Renal cortex interstitium (tissue), 11 donors: ENCODE data around the gene ARX. TPM values are rescaled to one million over a fixed set of nuclear protein-coding genes. Genes with fewer than 3 reads are reported as not detected.

Source experiments
- DNase-seq, 11 donors: peaks; one replicate each; pipeline ENCODE4 v3.0.0-alpha.2; 2013; ENCODE audit warnings: low read depth in 9 of 11, low spot score in 4 of 11; ENCODE audit errors: extremely low read depth in 1 of 11
- polyA plus RNA-seq, 3 donors: library from polyadenylated mRNA; unstranded; fragments of 120-200 nt; gene quantifications; one replicate each; pipeline ENCODE4 v1.2.1, GENCODE V29; 2013; ENCODE audit not compliant: insufficient read length in 3 of 3

The ARX gene
- polyA plus RNA-seq, 3 donors, result not detected

DNA sequence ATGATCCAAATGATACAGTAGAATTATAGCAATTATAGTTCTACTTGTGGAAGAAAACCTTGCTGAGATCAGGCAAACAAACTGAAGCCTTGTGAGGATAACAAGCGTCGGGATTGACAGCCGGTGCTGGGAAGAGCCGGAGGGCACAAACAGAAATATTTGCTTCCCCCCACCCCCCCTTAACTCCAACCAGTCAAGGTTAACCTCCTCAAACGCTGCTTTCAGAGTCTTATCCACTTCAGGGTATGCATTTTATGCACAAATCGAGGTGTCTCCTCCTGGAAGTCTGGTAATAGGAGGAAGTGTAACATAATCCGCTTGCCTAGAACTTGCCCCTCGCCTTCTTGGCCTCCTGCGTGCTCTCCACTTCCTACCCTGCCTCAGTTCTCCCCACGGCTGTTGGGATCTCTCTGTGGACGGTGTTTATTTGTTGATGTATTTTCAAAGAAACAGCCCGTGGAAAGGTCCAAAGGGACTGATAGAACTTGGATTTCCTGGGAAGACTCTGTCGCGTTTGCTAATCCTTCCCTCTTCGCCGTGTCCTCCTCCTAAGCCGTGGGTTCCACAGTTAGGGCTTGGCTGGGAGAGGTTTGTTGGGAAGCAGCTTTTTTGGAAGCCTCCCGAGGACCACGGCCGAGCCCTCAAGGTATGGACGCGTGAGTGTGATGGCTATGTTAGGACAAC, 4.1 kb upstream of the ARX start:
- DNase-seq, result no peak

DNA sequence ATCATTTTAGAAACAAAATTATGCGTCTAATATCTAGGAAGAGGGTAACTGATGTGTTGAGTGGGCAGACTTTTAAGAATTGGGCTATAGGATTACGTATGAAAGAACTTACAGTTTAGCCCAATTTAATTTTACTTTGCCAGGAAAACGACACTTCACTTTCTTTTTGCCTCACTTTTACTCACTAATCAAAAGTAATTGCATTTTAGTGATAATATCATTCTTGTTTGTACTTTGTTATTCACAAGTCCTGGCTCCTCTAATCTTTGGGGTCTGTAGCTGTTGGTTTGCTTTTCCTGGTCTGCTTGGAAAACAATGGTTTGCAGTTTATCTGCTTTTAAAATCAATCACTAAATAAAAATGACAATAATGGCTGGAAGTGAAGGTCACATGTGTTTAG, 2.9 kb upstream of the ARX start:
- no peak for DNase-seq

DNA sequence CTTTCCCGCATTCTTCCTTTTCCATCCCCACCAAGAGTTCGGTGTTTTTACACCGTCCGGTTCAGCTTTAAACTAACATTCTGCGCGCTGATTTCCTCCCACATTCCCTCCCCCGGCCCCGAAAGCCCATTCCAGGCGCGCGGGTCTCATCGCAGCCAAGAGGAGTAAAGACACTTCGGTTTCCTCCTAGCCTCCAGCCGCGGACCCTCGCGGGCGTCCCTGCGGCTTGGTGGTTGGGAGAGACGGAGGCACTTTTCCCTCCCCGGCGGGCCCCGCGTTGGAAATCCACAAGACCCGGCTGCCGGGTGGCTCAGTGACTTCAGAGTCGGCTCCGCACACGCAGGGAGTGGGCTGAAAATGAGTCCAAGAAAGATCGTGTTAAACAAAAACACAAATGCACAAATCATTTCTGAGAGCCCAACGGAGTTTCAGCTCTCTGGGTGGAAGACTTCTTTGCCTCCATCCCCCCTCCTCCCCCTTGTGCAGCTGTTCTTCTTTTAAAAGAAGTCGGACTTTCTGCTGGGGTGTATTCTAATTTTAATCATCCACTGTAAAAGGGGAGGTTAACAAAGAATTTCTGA, 2.0 kb upstream of the ARX start:
- DNase-seq, result no peak

DNA sequence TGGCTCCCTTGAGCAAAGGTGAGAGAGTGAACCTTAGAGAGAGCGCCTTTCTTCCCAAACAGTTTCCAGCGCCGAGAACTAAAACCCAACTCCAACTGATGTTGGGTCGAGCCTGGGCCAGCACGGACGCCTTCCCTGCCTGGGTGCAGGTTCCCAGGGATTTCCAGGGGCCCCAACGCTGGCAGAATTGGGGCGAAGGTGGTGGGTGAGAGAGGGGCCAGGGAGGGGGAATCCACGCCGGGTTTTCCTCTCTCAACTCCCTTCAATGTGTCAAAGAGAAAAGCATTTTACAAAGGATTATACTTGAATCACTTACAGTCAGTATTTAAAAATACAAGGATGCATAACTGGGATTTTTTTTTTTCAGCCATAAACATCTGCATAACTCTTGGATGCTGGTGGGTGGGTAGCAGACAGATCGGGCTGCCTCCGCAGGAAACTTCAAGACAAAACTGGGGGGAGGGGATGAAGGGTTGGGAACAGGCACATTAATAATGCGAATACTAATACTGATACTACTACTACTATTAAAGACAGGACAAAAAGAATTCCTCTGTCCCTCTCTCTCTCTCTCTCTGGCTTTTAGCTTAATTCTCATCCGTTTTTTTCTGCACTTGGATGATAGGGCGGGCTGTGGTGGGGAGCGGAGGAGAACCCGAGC, 1.3 kb upstream of the ARX start:
- DNase-seq, result no peak

DNA sequence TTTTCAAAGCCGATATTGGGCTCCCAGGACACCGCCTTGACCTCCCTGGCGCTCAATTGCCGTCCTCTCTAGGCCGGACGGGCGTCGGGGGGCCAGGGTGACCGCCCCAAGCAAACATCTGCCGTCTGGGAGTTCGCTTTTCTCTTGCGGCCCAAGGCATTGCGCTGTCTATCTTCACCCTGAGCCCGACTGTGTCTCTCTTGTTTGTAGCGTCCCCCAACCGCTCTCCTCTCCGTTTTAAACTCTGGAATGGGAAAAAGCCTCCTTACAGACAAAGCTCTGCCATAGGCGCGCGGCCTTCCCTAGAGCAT, 551 bp upstream of the ARX start:
- no peak for DNase-seq

DNA sequence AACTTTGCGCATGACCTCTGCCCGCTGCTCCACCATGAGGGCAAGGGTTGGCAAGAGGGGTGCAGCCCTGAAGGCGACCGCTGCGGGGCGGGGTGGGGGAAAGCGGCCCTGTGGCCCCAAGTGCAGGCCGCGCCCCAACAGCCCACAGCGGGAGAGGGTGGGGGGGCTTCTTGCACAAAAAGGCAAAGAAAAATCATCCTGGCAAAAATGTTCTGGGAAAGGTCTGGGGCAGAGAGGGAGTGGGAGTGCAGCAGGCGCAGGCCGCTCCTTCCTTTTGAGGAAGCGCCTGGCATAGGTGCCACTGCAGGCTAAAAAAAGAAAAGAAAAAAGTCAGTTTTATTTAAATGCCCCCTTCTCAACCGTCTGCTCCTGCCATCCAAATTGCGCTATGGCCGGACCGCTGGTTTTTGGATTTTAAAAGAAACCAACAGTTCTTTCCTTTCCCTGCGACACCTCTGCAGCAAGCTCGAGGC, 1.4 kb downstream of the ARX start:
- DNase-seq, result no peak

DNA sequence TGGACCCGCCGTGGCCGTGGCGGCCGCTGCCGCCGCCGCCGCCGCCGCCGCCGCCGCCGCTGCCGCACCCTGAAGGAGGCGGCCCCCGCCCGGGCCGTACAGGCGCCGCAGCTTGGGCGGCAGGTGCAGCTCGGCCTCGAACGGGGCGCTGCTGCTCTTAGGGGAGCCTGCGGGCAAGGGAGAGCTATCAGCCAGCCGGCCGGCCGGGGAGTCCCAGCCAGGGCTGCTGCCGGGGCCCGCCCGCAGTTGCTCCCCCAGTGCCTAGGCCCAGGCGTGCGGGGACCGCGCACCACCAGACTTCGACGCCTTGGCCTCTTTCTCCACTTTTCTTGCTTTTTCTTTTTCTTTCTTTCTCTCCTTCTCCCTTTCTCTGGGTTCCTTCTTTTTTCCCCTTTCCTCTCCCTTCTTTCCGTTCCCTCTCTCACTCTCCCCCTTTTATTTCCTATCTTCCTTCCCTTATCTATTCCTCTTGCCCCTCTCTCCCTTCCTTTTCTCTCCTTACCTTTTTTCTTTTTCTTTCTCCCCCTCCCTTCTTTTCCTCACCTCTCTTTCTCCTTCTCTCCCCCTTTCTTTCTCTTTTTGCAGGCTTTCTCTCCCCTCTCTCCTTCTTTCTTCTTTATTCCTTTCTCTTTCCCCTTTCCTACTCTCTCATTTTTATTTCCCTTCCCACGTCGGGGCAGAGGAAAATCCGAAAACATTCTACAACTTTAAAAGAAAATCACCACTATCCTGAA, 2.0 kb downstream of the ARX start:
- no peak for DNase-seq

DNA sequence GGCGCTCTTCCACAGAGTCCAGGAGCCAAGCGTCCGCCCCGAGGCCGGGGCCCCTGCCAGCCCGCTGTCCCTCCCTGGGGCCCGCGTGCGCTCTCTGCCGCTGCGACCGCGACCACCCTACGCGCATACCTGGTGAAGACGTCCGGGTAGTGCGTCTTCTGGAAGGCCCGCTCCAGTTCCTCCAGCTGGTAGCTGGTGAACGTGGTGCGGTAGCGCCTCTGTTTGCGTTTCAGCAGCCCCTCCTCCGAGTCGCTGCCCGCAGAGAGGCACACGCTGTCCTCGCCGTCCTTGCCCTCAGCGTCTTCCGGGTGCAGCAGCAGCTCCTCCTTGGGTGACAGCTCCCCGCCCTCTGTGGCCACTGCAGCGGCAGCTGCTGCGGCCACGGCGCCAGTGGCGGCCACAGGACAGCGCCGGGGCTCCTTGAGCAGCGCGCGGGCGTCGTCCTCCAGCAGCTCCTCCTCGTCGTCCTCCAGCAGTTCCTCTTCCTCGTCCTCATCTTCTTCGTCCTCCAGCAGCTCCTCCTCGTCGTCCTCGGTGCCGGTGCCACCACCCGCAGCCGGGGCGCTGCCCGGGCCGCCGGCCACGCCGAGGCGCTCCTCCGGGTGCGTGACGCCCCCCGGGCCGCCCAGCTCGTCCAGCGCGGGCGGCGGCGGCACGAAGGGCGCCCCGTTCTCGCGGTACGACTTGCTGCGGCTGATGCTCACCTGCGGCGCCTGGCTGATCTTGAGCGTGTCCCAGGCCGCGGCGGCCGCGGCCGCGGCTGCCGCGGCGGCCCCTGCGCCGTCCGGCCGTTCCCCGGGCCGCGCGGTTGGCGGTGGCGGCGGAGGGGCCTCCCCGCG, 2.8 kb downstream of the ARX start:
- DNase-seq, result no peak

DNA sequence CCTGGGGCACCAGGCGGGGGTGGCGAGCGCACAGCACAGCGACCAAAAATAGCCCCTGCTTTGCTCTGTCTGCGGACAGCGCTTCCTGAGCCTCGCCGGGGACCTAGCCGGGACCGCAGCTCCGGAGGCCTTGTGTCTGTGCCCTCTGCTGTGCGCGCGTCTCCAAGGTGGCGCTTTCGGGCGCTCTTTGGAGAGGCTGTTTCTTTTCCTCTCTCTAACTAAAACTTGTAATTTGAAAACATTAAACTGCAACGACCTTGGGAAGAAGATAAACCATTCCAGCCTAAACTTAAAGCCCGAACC, 3.4 kb downstream of the ARX start:
- DNase-seq, result no peak

DNA sequence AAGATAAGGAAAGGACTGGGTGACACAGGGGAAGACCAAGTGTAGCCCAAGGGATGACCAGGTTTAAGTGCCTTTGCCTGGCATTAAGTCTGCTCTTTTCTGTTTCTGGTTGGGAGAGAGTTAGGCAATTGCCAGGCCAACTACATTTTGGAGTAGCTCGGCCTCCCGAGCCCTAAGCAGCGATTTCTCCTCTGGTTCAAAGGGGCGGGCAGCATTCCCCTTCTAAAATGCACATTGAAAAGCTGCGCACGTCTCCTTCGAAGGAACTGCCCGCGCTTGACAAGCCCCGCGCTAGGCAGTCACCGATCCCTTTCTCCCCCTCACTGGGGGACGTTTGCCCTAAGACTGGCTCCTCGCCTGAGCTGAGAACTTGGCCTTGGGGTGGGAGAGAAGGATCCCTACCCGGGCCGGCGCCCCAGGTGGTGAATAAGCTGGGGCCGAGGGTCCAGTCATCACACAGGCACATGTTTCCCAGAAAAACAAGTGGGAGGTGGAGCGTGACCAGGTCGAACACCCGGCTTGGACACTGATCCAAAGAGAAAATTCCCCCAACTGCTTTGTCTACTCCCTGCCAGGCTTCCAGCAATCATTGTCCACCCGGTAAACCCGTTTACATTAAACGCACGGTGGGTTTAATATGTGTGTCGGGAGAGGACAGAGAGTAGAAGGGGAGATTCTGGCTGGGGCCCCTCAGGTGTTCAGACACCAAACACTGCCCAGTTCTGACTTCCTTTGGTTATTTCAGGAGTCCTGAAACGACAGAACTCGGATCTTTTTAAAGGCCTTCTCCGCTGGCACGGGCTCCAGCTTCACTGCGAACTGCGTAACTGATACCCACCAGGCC, 4.0 kb downstream of the ARX start:
- DNase-seq, result no peak

DNA sequence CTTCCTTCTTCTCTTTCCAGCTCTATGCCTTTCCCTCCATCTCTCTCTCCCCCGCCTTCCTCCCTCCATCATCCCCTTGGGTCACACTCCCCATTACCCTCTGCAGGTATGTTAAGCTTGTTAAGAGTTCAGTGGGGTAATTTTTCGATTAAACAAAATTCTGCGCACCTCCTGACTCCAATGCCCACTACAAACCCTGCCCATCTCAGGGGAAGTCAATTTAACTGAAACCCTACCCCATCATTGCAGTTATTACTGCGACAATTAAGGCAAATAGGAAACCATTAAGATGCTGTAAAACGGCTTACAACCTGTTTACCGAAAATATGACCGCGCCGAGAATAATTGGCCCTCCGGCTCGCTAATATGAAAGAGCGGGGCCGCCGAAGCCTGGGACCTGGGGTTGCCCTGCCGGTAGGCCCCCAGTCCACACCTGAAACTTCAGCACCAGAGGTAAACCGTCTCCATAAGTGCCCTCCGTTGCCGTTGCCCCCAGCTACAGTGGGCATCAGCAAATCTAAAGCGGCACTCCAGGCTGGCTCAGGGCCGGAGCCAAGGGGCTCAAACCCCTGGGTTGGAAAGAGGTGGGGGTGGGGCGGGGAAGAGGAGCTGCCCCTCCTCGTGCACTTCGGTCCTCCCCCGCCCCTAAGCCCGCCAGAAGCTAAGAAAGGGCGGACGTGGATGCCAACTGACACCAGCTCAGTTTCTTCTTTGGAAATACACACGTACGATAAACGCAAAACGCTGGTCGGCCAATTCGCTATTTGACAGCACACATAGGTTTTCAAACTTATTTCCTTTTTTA, 4.8 kb downstream of the ARX start:
- no peak for DNase-seq

DNA sequence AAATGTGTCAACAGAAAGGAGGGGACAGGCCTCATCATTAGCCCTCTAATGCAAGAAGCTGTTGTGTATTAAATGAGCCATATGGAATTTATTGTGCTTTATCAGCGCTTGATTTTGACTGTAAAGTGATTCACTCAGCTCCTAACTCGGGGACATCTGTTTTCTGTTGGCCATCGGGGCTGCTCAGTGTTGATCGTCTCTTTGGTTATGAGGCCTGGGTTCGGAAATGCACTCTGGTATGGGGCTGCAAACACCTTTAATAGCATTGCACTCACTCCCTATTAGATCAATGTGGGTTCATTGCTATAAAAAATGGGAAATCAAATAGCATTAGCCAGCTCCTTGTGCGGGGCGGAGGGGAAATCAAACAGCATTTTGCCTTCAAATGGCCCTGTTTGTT, 6.4 kb downstream of the ARX start:
- no peak for DNase-seq

DNA sequence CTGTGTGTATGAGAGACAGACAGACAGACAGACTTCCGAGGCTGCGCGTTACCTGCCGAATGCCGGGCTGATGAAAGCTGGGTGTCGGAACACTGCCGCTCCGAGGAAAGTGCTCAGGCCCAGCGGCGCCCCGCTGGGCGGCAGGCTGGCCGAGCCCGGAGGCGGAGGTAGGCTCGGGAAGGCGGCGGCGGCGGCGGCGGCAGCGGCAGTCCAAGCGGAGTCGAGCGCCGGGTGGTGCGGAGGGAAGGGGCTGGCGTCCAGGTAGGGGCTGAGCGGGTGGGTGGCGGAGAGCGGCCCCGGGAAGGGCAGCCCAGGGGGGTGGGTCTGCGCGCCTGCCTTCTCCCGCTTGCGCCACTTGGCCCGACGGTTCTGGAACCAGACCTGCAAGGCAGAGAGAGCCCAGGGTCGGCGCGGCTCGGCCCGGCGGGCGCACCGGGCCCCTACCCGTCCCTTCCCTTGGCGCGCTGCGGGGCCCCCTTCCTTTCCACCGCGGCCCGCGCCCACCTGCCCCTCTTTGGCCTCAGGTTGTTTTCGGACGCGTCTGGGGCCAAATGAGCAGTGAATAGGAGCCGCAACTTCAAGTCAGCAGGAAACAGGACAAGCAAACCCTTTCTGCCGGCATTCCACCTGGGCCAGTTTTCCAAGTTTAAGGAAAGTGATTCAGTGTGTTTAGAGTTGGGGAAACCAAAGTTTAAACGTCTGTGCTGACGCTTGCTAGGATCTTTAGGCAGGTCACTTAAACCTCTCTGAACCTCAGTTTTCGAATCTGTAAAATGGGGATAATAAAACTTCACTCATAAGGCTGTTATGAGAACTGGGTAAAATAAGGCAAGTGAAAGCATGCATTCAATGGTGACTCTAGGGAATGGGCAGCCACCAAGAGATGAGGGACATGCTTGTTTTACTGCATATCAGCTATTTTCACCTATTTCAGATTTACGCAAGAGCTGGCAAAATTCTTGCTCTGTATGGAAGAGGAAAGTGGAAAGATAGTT, 8.4 kb downstream of the ARX start:
- no peak for DNase-seq

DNA sequence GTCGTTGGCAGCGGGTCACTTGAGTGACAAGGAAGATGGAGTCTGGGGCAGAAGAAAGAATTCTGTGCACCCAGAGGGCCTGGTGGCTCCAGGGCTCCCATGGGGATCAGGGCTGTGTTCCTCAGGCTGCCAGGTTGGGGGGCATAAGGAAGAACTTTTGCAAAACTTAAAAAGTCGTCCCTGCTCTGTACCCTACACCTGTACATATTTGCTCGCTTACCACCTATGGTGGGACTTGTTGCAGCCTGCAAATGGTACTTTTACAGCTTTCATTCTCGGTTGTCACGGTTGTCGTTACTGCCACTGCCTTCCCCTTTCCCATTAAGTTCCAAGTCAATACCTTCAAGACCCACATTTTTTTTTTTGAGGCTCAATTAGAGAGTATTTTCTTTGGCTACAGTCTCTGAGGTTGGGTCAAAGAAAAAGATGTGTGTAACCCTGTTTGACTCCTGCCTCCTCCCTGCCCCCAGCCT, 9.1 kb downstream of the ARX start:
- DNase-seq, result no peak

DNA sequence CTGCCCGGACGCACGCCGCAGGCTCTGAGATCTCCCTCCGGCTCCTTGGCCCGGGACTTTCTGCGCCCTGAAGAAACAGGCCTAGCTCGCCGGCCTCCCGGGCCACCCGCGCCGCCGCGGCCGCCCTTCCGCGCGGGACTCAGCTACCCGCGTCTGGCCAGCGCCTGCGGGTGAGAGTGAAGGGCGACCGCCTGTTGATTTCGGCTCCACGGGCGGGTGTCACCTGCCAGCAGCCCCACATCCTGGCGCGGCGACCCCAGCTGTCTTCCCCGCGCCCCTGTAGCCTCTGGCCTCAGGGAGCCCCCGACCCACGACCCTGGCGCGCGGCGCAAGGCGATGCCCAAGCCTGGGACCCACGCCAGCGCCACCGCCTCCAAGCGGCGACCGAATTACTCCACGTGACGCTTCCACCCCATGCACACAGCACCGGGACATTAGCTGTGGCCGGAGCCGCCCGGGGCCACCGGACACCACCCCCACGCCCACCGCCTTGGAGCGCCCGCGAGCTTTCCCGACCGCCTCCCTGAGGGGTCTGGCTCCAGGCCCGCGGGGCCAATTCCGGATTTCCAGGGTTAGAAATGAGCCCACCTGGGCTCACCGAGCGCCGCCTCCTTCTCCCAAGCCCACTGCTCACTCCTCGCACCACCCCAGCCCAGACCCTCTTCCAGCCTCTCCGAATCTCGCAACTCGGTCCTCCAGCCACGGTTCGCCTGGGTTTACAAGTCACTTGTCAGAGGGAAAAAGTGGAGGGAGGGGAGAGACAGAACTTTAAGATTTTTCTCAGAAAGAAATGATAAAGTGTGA, 10.2 kb downstream of the ARX start:
- no peak for DNase-seq

DNA sequence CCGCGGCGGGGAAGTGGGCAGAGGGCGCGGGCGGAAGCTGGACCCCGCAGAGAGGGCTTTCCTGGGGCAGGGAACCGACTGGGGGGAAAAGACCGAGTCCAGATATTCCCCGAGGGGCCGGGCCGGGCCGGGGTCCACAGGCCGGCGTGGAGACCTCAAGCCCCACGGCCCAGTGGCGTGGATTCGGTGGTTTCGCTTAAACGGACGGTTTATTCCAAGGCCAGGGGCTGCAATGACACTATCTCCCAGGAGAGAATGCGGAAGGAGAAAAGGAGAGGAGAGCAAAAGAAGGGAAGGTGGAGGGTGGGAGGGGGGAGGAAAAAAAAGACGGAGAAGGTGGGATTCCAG, 10.8 kb downstream of the ARX start:
- DNase-seq, result no peak
